ENCODE measurements around the gene CENPN.

- TF ChIP-seq POLR2A (IDR thresholded peaks at IDR 0.05) = no peak
- no peak for TF ChIP-seq CTCF (IDR thresholded peaks at IDR 0.05)
- TF ChIP-seq POLR2AphosphoS5 (IDR thresholded peaks at IDR 0.05) = no peak
- no peak for TF ChIP-seq EP300 (IDR thresholded peaks at IDR 0.05)
Observed at GRCh38 chr16:81071805-81072204, 64.8 kb downstream of the CENPN start.
